Keratinocyte (primary cell): ENCODE results near the gene TPD52L1. TPM values are rescaled to one million over a fixed set of nuclear protein-coding genes. Genes with fewer than 3 reads are reported as not detected.
A peak's percentile ranks its signal among the peaks of the same experiment; 100 is the strongest.

Source experiments
- DNase-seq: peaks from one replicate; pipeline ENCODE4 v3.0.0-alpha.2; 2011; ENCODE audit warnings: low read depth, missing footprints, low spot score
- FAIRE-seq: peaks from 2 replicates; lab custom pipeline; 2011; peaks lifted over from hg19 to GRCh38; lab: Jason Lieb, UNC
- H2AFZ ChIP-seq: 2 replicates; pipeline ENCODE4 v1.6.0; 2012; ENCODE audit warnings: low read length, control low read depth, inconsistent platforms; ENCODE audit not compliant: control insufficient read depth
- H3K27ac ChIP-seq: 2 replicates; pipeline ENCODE4 v1.5.1; 2011; ENCODE audit warnings: low read length; ENCODE audit not compliant: control insufficient read depth, insufficient read depth
- H3K27me3 ChIP-seq: 3 replicates; pipeline ENCODE4 v1.6.0; 2011; ENCODE audit warnings: low read length; ENCODE audit not compliant: control insufficient read depth, insufficient read depth; ENCODE audit errors: extremely low read depth
- H3K36me3 ChIP-seq, 2 experiments: 2 replicates in 1 of 2; 3 replicates in 1 of 2; pipeline ENCODE4 v1.5.1; 2011; ENCODE audit warnings: low read length in 2 of 2, mild to moderate bottlenecking in 1 of 2; ENCODE audit not compliant: control insufficient read depth in 2 of 2, insufficient read depth in 2 of 2; ENCODE audit errors: extremely low read depth in 1 of 2
- H3K4me1 ChIP-seq: 3 replicates; pipeline ENCODE4 v1.5.1; 2011; ENCODE audit warnings: low read length; ENCODE audit not compliant: control insufficient read depth, insufficient read depth; ENCODE audit errors: extremely low read depth
- H3K4me2 ChIP-seq: 3 replicates; pipeline ENCODE4 v1.6.0; 2011; ENCODE audit warnings: low read depth, low read length; ENCODE audit not compliant: control insufficient read depth, insufficient read depth; ENCODE audit errors: extremely low read depth
- H3K4me3 ChIP-seq, 3 experiments: fragments of 200-600 bp in 1 of 3; sonication (generic) in 1 of 3; 2 replicates in 2 of 3; 3 replicates in 1 of 3; pipeline ENCODE4 v1.5.1; 2011 to 2016; ENCODE audit warnings: low read length in 3 of 3, mild to moderate bottlenecking in 3 of 3, control low read depth in 2 of 3, inconsistent platforms in 1 of 3, low read depth in 1 of 3, mixed read lengths in 1 of 3, mixed run types in 1 of 3, moderate library complexity in 1 of 3; ENCODE audit not compliant: control insufficient read depth in 2 of 3, insufficient read depth in 2 of 3; ENCODE audit errors: extremely low read depth in 1 of 3
- H3K79me2 ChIP-seq: 2 replicates; pipeline ENCODE4 v1.6.0; 2012; ENCODE audit warnings: low read length; ENCODE audit not compliant: control insufficient read depth, insufficient read depth
- H3K9ac ChIP-seq: 3 replicates; pipeline ENCODE4 v1.6.0; 2011; ENCODE audit warnings: low read length; ENCODE audit not compliant: control insufficient read depth, insufficient read depth; ENCODE audit errors: extremely low read depth
- H3K9me1 ChIP-seq: 3 replicates; pipeline ENCODE4 v1.6.0; 2011; ENCODE audit warnings: low read length; ENCODE audit not compliant: control insufficient read depth, insufficient read depth; ENCODE audit errors: extremely low read depth
- H3K9me3 ChIP-seq: 2 replicates; pipeline ENCODE4 v1.5.1; 2012; ENCODE audit warnings: low read depth, low read length; ENCODE audit not compliant: control insufficient read depth
- H4K20me1 ChIP-seq: 3 replicates; pipeline ENCODE4 v1.6.0; 2011; ENCODE audit warnings: low read length; ENCODE audit not compliant: control insufficient read depth, insufficient read depth; ENCODE audit errors: extremely low read depth
- EZH2 ChIP-seq: IDR thresholded peaks from one replicate; pipeline ENCODE4 v1.6.1; 2012; ENCODE audit warnings: inconsistent platforms, mild to moderate bottlenecking, low read length, moderate library complexity
- dilution Hi-C: fragments of 300-500 bp; cut with MboI; formaldehyde crosslinking; loops from one replicate; pipeline ENCODE4 v1.7.0; 2020; ENCODE audit warnings: low sequenced_read_pairs; ENCODE audit not compliant: extremely low pct_ligation_motif_present
- polyA plus RNA-seq, 5 experiments: library from polyadenylated mRNA; depleted of rRNA in 3 of 5; stranded (reverse) in 3 of 5; stranded (forward) in 1 of 5; unstranded in 1 of 5; fragments of >200 nt; gene quantifications; 1 replicate in 1 of 5; 2 replicates in 3 of 5; 3 replicates in 1 of 5; pipeline versions ENCODE4 v1.2.1 to v1.2.3, GENCODE V29; 2011 to 2012; ENCODE audit warnings: missing spikeins in 2 of 5, low read depth in 1 of 5, low replicate concordance in 1 of 5
- TF ChIP-seq, protein P1 (sequence below), 3 experiments: IDR thresholded peaks in 1 of 3; conservative IDR thresholded peaks in 1 of 3; optimal IDR thresholded peaks in 1 of 3; 2 replicates in 2 of 3; 3 replicates in 1 of 3; pipeline versions ENCODE3 to v1.5.1; 2011; ENCODE audit warnings: low read length in 3 of 3, mild to moderate bottlenecking in 3 of 3, moderate library complexity in 2 of 3, control low read depth in 1 of 3, inconsistent platforms in 1 of 3; ENCODE audit not compliant: insufficient read depth in 2 of 3; ENCODE audit errors: extremely low read depth in 1 of 3

TPD52L1 gene
- polyA plus RNA-seq, 1 donor (not counting 4 experiments of a cell fraction or from before 2014, with no cell fraction given), result 135 TPM

DNA sequence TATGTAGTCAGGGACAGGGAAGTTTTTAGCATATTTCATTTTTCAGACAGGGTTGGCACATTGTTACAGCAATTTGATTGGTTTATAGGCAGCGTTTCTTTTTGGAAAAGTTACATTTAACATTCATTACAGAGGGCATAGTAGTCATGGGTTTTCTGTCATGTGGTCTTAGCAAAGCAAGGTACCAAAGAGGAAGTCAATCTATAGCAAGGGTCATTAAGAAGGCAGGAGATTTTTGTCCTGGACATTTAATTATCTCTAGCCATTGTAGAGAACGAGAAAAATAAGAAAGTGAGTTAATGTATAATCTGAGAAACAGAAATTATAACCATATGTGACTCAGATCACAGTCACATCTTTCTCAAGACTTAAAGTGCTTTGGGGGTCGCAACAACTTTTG, 47.4 kb downstream of the TPD52L1 start:
- DNase-seq (no peak), FAIRE-seq (no peak)
- H3K27ac ChIP-seq, result no peak overlapping the region
- no peaks in the 10 kb centered on the region for H3K79me2 ChIP-seq
- H3K9me3 ChIP-seq, result no peaks in the 10 kb centered on the region
- H3K4me3 ChIP-seq, result no peak overlapping the region
- H4K20me1 ChIP-seq, result no peaks in the 10 kb centered on the region
- H2AFZ ChIP-seq, result no peak overlapping the region
- dilution Hi-C loops, result no loop called here
- H3K36me3 ChIP-seq, result no peaks in the 10 kb centered on the region
- no peak overlapping the region for H3K9ac ChIP-seq
- TF ChIP-seq, protein P1, sequence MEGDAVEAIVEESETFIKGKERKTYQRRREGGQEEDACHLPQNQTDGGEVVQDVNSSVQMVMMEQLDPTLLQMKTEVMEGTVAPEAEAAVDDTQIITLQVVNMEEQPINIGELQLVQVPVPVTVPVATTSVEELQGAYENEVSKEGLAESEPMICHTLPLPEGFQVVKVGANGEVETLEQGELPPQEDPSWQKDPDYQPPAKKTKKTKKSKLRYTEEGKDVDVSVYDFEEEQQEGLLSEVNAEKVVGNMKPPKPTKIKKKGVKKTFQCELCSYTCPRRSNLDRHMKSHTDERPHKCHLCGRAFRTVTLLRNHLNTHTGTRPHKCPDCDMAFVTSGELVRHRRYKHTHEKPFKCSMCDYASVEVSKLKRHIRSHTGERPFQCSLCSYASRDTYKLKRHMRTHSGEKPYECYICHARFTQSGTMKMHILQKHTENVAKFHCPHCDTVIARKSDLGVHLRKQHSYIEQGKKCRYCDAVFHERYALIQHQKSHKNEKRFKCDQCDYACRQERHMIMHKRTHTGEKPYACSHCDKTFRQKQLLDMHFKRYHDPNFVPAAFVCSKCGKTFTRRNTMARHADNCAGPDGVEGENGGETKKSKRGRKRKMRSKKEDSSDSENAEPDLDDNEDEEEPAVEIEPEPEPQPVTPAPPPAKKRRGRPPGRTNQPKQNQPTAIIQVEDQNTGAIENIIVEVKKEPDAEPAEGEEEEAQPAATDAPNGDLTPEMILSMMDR (optimal IDR thresholded peaks at IDR 0.05 in 1 of 3, IDR thresholded peaks at IDR 0.05 in 1 of 3, conservative IDR thresholded peaks at IDR 0.05 in 1 of 3; ENCODE audit: extremely low read depth in 1 of 3, insufficient read depth in 2 of 3, low read length in 3 of 3), result no peak
- peaks cover 25% of the 10 kb centered on the region for H3K4me1 ChIP-seq
- no peak overlapping the region for H3K4me2 ChIP-seq
- no peaks in the 10 kb centered on the region for H3K27me3 ChIP-seq
- H3K9me1 ChIP-seq, result no peaks in the 10 kb centered on the region

DNA sequence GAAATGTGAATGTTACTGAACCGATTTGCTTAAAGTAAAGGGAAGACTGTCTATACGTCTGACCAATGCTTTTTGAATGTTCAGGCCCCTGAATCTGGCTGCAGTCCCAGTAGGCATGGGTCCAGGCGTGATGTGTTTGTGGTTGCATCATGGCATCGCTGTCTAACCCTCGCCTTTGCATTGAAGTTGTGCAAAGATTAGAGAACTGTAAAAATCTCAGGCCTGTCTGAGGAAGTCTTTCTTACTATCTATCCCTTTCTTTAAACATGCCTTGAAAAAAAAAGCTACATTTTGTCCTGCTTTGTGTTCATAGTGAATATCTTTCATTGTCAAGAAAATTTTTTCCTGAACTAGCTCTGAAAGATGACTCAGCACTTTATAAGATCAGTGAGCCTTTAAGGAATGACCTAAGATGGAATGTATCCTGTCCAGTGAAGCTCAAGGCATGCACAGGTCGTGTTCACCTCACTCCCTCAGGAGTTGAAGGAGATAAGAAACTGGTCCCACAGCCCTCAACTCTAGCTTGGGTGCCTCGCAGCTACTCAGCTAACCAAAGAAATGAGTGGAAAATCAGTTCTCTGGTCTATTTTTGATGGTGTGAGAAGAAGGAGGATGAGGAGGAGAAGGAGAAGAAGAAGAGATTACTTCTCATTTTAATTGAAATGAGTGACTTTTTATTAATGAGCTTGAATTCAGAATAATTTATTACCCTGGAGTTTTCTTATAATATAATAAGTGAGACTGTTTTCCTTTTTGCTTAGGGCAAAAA, 48.6 kb downstream of the TPD52L1 start:
- TF ChIP-seq, protein P1 (optimal IDR thresholded peaks at IDR 0.05 in 1 of 3, IDR thresholded peaks at IDR 0.05 in 1 of 3, conservative IDR thresholded peaks at IDR 0.05 in 1 of 3; ENCODE audit: extremely low read depth in 1 of 3, insufficient read depth in 2 of 3, low read length in 3 of 3), result no peak
- TF ChIP-seq EZH2, result no peak
- FAIRE-seq, result peak; percentile 98
- H4K20me1 ChIP-seq, result no peaks in the 10 kb centered on the region
- H3K4me3 ChIP-seq, result peak overlapping the region in 2 of 3 experiments; percentile 32 to 36
- H3K27ac ChIP-seq, result peak overlapping the region; percentile 83
- H3K9ac ChIP-seq, result peak overlapping the region; percentile 36
- no peaks in the 10 kb centered on the region for H3K9me3 ChIP-seq
- H2AFZ ChIP-seq, result peak overlapping the region; percentile 37
- dilution Hi-C loops, result no loop called here
- no peaks in the 10 kb centered on the region for H3K9me1 ChIP-seq
- no peaks in the 10 kb centered on the region for H3K36me3 ChIP-seq
- H3K4me1 ChIP-seq, result peaks cover 25% of the 10 kb centered on the region
- peak; percentile 36 for DNase-seq
- H3K4me2 ChIP-seq, result peak overlapping the region; percentile 76
- H3K79me2 ChIP-seq, result no peaks in the 10 kb centered on the region
- no peaks in the 10 kb centered on the region for H3K27me3 ChIP-seq
